H1 (cell line): ENCODE measurements around the gene ARMH1. TPM values are rescaled to one million over a fixed set of nuclear protein-coding genes. Genes with fewer than 3 reads are reported as not detected.

Source experiments
- CHD7 ChIP-seq: fragments of 300-600 bp; sonication (generic); IDR thresholded peaks from 2 replicates; pipeline ENCODE4 v1.7.1; 2012; ENCODE audit warnings: low read length, moderate library complexity, mild to moderate bottlenecking, inconsistent platforms; ENCODE audit not compliant: insufficient replicate concordance
- MAFK ChIP-seq: IDR thresholded peaks from 2 replicates; pipeline ENCODE4 v1.6.1; 2012; ENCODE audit warnings: low read depth, mild to moderate bottlenecking, improper control_type of control experiment, low read length
- RNF2 ChIP-seq: fragments of 200-900, 300-1000 bp; sonication (generic); IDR thresholded peaks from 2 replicates; pipeline ENCODE4 v1.7.1; 2016; ENCODE audit warnings: borderline replicate concordance, low read depth, mild to moderate bottlenecking, antibody characterized with exemption, low read length; ENCODE audit not compliant: poor library complexity, severe bottlenecking; ENCODE audit errors: missing control alignments
- SIN3A ChIP-seq, 2 experiments: IDR thresholded peaks in 1 of 2; conservative IDR thresholded peaks in 1 of 2; 2 replicates each; pipeline ENCODE4 v1.6.1; 2011 to 2012; ENCODE audit warnings: low read length in 2 of 2, improper control_type of control experiment in 1 of 2, low read depth in 1 of 2, mild to moderate bottlenecking in 1 of 2
- SP2 ChIP-seq: IDR thresholded peaks from 2 replicates; pipeline ENCODE4 v1.6.1; 2012; ENCODE audit warnings: mild to moderate bottlenecking, low read length, inconsistent platforms
- SP4 ChIP-seq: IDR thresholded peaks from 2 replicates; pipeline ENCODE4 v1.6.1; 2012; ENCODE audit warnings: low read length, inconsistent platforms
- TAF1 ChIP-seq: IDR thresholded peaks from 2 replicates; pipeline ENCODE4 v1.6.1; 2011; ENCODE audit warnings: mild to moderate bottlenecking, low read depth, low read length
- polyA plus RNA-seq, 7 experiments: library from polyadenylated mRNA; depleted of rRNA in 3 of 7; stranded (reverse) in 5 of 7; unstranded in 2 of 7; fragments of >200 nt in 5 of 7; fragments of 200-250 nt in 2 of 7; gene quantifications; 1 replicate in 5 of 7; 2 replicates in 1 of 7; 4 replicates in 1 of 7; pipeline versions ENCODE4 v1.2.1 to v1.2.3, GENCODE V29; 2011 to 2013; ENCODE audit warnings: missing spikeins in 2 of 7, mixed read lengths in 2 of 7
- total RNA-seq: library from RNA; stranded (reverse); fragmentation: NEBNext Ultra II Directional; extraction: Animal tissue kit (Norgen Biotek cat#: 25700); gene quantifications from 2 replicates; pipeline ENCODE4 v1.2.1, GENCODE V29; 2021
- TF ChIP-seq, protein P1 (sequence below): IDR thresholded peaks from 2 replicates; pipeline ENCODE4 v1.6.1; 2011; ENCODE audit warnings: low read length, improper control_type of control experiment

Gene ARMH1
- total and polyA plus RNA-seq, 2 of the 8 experiments (the other 6 are each of a cell fraction or from before 2014, with no cell fraction given), result 0.82 to 0.85 TPM

DNA sequence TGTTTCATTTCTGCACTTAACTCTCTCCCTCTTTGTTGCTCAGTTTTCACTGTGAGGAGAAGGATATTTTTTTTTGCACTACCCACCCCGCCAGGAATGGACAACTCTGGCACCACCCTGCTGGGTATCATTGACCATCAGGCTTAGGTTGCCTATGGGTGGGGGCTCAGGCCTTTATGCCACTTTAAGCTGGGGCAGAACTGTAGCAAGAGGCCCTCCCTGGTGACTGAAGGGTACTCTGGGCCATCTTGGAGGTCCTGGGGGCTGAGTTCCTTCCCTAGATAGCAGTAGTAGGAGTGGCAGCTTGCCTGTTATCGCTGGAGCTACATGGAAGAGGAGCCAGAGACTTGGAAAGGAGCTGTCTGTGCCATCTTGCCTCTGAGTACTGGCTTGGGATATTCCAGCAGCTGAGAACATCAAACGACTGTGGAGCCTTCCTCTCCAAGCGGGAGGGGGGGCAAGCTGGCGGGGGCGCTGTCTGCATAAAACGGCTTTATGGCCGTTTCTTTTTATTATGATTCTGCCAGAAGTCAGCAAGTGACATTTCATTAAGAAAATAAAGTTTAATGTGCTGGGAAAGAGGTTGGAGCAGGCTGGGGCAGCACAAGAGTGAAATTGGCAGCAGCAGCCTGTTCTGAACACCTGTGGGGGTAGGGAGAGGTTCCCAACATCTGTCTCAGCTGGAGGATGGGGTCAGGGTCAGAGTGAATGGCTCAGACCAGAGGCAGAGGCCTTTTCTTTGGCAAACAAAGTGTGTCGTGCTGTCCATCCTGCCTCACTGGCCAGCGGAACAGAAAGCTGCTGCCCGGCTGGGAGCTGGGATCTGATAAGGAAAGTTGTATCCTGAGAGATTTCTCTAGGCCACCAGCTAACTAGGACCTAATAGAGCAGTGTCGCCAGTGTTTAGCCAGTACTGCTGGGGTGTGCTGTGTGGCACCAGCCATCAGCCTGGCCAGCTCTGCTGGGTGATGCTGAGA, 33.1 kb upstream of the ARMH1 start (continued):
- TF ChIP-seq CHD7, result no peak
- no peak for TF ChIP-seq MAFK
- TF ChIP-seq, protein P1, sequence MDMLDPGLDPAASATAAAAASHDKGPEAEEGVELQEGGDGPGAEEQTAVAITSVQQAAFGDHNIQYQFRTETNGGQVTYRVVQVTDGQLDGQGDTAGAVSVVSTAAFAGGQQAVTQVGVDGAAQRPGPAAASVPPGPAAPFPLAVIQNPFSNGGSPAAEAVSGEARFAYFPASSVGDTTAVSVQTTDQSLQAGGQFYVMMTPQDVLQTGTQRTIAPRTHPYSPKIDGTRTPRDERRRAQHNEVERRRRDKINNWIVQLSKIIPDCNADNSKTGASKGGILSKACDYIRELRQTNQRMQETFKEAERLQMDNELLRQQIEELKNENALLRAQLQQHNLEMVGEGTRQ, result no peak
- no peak for TF ChIP-seq TAF1
- TF ChIP-seq SP2, result no peak
- TF ChIP-seq SP4, result no peak
- no peak for TF ChIP-seq SIN3A (conservative IDR thresholded peaks at IDR 0.05 in 1 of 2, IDR thresholded peaks at IDR 0.05 in 1 of 2; ENCODE audit: low read depth in 1 of 2, low read length in 2 of 2)
- TF ChIP-seq RNF2, result no peak
